GM18526 (cell line): ENCODE measurements around the gene HLX.

Source experiments
- POLR2A ChIP-seq: IDR thresholded peaks from 3 replicates; pipeline ENCODE4 v1.6.1; 2011; ENCODE audit not compliant: insufficient read length; ENCODE audit errors: extremely low read depth

Gene HLX

DNA sequence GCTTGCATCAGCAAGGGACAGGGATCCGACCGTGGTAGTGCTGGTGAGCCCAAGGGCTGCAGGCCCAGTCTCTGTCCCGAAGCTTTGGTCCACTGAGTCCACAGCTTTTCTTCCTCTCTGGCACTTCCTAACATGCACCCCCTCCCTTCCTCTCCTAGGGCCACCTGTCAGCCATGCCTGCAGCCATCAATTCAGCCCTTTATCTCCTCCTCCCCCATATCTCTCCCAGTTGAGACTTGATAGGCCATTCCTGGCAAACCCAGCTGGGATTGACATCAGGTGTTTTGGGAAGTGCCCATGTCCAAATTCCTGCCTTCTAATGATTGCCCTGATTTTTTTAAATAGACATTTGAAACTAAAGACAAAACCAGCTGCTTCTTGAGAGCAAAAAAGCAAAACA is 25.6 kb downstream of the HLX start:
- no peak for TF ChIP-seq POLR2A

DNA sequence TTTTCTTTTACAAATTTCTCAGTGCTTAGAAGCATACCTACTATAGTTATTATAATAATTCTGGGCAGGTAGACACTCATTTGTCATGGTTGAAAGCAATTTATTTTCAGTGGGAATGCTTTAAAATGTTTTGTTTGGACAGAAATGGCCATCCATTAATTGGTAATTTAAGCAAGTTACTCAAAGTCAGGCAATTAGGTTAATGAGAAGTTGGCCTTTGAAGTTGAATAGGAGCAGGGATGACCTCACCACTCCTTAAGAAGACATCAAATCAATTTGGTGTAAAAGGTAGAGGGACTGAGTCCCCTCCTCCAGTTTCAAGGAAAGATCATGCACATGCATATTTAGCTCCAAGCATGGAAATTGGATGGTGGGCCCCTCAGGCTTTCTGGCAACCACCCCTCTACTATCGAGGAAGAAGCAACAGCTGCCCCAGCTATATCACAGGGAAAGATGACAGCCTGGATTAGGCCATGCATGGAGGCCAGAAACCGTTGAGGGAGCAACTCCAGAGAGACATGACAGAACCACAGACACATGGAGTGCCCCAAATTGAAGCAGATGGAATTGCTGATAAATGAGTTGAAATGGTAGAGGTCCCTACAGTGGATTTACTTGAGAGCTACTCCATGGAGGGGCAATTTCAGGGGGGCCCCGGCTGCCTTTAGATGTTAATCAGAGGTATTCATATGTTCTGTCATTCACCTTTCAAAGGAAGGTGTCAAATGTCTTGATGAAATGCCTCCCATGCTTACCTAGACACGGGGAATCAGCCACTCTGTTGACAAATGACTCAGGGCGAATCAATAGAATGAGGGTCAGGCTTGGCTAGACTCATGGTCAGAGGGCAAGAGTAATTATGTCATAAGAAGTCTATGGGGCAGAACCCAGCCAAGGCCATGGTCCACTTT is 26.7 kb downstream of the HLX start:
- TF ChIP-seq POLR2A = no peak

DNA sequence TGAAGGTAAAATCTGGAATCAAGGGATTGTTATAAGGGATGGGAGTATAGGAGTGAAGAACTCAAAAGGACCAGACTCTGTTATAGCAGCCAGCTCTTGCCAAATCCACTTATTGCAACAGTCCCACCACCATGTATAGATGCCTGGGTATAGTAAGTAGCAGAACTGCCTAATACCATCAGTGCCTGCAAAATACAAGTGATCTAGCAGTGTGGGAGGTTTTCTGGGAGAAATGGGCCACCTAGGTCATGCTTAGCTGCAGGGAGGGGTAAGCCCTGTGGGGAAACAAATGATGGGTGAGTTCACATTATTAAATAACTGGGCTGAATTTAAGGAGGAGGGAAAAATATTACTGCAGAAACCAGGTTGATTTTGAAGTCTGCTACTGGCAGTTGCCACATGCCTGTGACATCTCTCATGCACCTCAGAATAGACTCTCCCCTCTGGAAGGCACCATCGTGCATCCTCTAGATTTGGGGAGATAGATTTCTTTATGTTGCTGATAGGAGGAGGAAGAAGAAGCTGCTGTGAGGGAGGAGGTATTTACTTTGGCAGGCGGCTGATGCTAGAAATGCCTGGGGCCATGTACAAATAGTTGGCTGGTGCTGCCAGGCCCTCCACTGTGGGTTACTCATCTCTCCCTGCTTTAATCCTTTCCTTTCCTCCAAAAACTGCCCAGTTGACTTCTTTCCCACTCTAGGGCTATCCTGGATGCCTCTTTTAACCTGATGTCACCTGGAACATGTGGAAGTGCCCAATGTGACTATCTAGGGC is 27.5 kb downstream of the HLX start:
- no peak for TF ChIP-seq POLR2A

DNA sequence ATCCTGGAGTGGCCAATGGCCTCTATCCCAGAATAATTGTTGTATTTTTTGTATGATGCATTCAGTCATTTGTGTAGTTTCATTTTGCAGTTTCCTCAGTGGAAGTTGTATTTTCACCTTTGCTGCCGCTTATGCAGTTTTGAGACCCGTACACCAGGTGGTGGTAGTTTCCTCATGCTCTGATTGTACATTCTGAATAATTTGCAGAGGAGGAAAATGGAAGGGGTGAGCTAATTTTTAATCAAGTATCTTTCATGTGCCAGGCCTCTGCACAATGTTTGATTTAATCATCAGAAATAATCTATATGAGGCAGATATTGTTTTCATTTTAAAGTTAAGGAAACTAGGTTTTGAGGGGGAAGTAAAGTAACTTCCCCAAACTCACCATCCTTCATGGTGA is 29.5 kb downstream of the HLX start:
- TF ChIP-seq POLR2A = no peak

DNA sequence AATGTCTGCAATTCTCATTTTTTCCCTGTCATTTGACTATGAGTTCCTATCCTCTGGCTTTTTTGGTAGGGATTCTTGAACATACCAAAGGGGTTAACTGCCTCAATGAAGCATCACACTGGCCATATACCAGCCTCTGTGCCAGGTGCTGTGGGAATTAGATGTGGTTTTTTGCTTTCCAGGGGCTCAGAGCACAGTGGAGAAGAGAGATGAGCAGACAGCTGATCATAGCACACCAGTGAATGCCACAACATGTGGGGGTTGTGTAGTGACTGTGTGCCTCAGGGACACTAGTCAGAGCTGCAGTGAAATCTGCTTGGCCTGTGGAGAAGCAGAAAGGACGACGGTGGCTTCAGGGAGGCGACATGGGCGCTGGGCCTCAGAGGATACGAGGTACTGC is 30.8 kb downstream of the HLX start:
- no peak for TF ChIP-seq POLR2A

DNA sequence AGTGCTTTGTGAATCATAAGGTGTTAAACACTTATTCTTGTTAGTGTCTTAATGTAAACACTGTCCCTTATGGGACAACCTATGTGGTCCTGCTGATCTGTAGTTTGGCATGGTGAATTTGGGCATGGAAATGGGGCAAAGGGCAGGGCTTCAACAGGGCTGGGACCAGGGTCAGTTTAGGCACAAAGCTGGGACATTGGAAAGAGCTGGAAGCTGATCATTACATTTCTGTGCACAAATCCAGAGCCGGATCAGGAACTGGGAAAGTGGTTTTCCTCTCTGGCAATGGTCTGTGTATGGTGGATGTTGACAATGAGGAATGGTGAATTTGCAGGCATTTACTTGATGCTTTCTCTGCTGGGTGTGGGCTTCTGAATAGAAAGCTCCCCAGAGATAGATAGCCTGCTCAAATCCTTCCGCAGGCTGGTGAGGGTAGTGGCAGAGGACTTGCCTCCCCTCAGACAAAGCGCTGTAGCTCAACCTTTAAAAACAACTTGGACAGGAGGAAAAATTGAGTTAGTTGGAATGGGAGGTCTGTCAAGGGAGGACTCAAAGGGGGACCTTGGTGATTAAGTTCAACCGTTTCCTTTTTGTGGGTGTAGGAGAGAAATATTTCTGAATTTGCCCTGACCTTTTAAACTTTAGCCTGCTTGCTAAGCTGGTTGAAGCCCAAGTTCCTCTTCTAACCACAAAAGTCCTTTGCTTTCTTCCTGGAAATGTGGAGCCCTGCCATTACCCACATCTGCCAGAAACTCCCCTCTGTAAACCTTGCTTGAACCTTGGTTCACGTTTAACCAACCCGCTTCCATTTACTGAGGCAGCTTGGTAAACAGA is 35.3 kb downstream of the HLX start:
- TF ChIP-seq POLR2A = no peak

DNA sequence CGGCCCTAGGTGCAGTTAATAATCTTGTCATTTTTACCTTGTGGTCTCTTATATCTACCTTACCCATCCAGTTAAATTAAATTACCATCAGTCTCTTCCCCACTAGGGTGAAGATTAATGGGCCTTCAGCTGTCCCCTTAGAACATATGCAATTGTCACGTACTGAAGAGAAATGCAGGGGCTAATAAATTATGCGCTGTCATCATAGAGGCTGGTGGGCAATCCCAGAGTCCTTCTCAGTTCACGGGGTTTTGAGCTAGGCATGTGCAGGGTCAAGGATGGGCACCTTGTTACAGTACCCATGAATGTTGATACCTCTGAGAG is 35.8 kb downstream of the HLX start:
- TF ChIP-seq POLR2A = no peak

DNA sequence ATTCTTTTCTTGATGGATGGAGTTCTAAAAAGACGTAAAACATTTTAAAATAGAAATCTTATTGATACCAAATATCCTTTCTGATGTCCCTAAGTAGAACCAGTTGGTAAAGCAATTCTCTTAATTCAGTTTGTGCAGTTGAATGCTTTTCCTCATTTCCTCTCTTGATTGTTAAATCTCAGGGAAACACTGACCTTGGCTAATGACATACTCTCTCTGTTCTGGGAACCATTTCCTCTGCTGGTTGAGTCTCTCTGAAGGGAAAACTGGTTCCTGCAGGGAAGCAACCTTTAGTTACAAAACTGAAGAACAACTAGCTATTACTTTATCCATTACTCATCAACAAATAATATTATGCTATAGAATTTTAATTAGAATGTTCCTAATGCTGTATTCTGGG is 36.7 kb downstream of the HLX start:
- no peak for TF ChIP-seq POLR2A

DNA sequence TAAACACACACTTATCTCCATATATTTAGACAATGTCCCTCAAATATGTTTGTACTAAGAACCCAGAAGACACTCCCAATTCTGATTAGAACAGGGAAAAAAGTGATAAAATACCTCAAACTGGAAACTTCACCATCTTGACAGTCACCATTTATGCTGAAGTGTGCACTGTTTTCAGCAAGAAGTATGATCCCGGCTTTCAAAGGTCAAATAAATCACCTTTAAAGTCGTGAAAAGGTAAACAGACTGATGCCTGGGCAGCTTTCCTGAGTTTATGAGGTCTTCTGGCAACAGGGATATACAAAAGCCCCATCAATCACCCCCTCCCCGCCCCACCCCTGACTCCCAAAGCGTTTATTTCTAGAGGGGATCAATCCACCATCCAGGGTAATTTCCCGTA is 37.9 kb downstream of the HLX start:
- no peak for TF ChIP-seq POLR2A

DNA sequence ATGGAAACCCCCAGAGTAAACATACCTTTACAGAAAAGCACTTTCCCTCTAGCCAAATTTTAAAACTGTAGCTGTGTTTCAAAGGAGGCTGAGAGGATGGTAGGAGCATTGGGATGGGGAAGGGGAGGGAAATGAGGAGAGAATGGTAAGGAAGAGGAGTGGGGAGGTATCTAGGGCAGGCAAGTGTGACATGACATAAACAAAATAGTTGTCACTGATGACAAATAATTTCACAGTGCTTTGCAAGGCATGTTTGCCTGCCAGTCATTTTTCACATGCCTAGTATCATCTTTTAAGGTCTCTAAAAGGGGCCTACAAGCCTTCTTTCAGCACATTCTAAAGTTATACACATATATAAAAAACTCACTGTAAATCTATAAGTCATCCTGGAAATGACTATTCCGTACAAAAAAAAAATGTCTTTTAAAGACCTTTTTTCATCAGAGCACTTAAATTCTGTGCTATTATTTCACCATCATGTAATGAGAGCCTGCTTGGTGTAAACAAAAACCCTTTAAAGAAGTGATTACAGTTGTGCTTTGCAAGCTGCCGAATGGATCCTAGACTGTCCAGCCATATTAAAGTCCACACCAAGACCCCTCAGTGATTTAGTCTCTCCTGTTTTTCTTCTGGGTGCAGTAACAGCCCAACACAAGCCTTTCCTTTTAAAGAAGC is 38.4 kb downstream of the HLX start:
- no peak for TF ChIP-seq POLR2A

DNA sequence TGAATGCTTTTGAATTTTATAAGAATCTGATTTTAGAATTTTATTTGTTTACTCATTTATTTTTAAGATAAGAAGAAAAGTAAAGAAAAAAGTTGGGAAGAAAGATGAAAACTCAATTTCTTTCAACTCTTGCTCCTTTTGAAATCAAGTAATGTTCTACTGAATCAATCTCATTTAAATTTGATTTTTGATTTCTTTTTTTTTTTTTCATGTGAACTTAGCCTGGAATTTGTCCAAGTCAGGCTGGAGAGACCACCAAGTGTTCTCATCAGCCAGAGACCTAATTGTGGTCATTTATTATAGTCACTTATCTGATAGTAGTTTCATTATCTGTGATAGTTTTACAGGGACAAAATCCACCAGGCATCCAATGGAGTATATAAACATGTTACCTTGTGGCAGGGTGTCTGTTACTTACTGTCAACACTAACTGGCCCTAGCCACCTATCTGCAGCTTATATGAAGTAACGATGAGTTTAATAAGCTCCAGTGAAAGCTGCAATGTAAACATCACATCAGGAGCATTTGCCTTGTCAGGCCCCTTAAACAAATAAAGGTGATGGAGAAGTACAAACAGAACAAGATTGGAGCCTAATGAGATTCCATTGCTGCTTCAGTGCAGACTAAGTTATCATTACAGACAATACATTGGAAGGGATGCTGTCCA is 39.2 kb downstream of the HLX start:
- no peak for TF ChIP-seq POLR2A

DNA sequence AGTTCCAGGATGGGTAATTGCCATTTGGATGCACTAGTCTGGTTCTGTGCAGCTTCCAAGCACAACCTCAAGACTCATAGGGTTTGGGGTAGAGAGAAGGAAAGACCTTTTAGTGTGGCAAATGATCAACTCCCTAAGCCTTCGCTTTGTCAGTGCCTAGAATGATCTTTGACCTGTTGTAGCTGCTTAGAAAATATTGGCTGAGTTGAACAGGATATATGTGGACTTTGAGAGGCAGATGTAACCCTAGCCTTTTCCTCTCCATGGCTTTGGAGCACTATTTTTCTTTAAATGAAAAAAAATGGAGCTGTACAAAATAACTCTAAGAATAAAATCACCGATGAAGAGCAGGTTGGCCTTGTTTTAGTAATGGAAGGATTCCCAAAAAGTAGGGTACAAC is 41.7 kb downstream of the HLX start:
- no peak for TF ChIP-seq POLR2A

DNA sequence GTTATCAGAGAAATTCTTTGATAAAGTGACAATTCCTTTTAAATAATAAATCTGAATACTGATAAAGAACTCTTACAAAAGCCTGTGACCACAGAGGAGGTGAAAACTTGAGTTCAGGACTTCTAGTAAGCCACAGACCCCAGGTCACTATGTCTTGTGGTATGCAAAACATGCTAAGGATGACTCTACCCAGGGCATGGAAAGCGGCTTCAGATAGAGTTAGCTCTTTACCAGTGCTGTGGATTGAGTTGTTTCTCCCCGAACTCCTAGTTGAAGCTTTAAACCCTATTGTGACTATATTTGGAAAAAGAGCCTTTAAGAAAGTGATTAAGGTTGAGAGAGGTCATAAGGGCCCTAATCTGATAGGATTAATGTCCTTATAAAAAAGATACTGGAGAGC is 42.3 kb downstream of the HLX start:
- no peak for TF ChIP-seq POLR2A

DNA sequence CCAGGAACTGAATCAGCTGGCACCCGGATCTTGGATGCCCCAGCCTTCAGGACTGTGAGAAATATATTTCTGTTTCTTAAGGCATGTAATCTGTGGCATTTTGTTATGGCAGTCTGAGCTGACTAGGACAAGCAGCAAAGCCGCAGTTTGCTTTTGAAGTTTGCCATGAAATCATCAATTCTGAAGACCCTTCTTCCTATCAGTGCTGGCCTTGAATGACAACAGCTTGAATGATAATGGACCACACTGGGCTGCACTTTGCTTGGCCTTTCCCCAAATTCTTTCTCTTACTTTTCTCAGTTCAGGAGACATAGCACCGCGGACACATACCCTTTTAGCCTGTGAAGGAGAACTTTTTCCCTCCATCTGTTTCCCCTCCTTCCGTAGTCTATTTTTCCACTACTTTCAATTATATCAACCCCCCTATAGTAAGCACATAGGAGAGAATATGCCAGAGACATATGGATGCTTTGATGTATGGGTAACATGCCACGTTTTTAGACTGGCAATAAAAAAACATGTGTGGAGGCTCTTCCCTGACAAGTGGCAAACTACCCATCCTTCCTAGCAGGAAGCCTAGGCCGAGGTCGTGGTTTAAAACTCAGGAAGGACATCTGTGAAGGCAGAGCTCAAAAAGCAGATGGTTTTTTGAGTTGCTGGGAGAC is 42.9 kb downstream of the HLX start:
- no peak for TF ChIP-seq POLR2A

DNA sequence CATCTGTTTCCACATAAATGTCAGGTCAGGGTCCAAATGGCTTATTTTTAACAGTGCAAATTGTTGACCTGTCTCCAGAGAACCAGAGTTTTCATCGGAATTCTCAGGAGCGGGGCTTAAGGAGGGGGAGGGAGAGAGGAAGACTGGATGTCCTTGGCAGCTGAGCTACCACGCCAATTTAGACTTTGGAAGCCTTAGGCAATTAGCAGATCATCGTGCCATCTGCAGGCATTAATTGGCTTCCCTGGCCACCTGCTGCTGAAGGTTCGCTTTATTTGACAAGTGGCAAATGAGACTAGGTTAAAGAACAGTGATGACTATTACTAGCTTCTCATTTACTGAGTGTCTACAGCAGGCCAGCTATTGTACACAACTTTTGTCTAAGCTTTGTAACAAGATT is 43.7 kb downstream of the HLX start:
- no peak for TF ChIP-seq POLR2A
